COR-L47 (cell line): ENCODE results near the gene RFTN1.
"Not testable (repeated sequence)": the region's sequence is repeated elsewhere in the genome, so short reads cannot be mapped to it uniquely, and the experiment has no call there.

Source experiments
- DNase-seq: peaks from one replicate; lab custom pipeline; 2025; lab: John Stamatoyannopoulos, UW

The RFTN1 gene

DNA sequence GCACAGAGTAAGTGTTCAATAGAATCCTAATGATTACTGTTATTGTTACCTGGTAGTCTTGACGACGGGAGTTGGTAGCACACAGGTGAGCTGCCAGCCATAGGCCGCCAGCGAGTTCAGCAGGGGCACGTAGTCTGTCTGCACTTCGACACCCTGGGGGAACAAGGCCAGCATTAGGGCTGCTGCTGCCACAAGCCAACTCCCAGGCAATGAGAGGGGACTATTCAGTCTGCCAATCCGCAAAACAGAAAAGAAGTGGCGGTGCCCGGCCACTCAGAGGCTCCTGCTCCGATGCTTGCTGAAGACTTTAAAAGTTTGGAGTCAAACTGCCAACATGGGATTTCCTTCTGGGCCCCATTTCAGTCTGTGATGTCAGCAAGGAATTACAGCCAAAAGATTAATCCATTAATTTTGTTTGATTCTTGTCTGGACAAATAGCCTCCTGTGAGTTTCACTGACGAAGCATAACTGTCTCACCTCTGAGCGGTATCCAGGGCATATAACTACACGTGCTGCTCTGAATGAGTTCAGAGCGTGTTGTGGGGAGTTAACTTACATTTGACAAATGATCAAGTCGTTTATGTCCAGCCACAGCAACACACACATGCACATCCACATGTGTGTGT is 186.7 kb downstream of the RFTN1 start:
- no peak for DNase-seq

DNA sequence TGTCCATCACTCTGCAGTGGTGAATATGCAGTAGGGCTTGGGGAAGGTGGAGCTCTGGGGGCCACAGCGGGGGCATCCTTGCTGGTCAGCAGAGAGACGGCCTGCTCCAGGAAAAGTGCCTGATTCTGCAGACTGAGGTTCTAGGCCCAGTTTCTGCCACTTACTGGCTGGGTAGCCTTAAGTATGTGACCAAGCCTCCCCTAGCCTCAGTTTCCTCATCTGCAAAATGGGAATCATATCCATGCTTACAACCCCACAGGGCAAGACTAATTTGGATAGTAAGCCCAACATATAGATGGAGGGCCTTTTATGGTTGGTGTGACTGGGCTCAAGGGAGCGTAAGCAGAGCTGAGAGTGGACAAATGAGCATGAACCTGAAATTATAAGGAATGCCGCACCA is 187.6 kb downstream of the RFTN1 start:
- no peak for DNase-seq

- no peak for DNase-seq
These were observed 189.8 kb downstream of the RFTN1 start for GRCh38 chr3:16323737-16324136.

DNA sequence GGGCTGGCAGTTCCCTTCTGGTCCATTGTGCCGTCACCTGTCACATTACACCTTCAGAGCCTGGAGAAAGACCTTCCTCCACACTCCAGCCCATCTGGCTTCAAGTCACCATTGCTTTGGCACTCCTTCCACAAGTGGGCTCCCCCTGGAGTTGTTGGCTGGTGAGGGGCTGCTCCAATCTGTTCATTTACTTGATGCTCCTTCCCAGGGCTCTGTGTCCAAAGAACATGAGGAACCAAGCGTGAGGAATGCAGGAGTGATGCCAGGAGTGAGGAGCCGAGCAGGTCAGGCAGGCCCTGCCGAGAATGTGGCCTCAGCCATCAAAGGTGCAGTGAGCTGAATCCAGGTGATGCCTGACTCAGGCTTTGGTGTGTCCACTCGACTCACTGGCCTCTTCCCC is 191.3 kb downstream of the RFTN1 start:
- DNase-seq = no peak

GRCh38 chr3:16320711-16321110 is 192.8 kb downstream of the RFTN1 start:
- no peak for DNase-seq

- no peak for DNase-seq
These were observed 193.8 kb downstream of the RFTN1 start for GRCh38 chr3:16319723-16320122.

- peak; percentile 8 for DNase-seq
These were observed 194.2 kb downstream of the RFTN1 start for GRCh38 chr3:16319307-16319706.

DNA sequence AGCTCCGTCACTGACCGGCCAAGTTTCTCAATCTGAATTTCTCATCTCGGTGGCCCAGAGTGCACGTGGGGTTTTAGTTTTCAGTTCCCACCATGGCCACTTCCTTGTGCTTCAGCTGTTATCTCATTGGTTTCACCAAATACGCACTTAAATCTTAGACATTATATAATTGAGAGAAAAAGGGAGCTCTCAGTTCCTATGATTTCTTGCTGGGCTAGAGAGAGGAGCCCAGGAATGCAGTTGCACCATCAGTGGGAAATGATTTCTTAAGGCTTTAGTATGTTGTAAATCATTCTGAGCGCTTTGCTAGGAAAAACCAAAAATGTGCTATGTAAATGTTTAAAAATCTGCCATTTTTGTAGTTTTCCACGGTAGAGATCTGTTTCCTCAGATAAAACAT is 195.3 kb downstream of the RFTN1 start:
- no peak for DNase-seq

DNA sequence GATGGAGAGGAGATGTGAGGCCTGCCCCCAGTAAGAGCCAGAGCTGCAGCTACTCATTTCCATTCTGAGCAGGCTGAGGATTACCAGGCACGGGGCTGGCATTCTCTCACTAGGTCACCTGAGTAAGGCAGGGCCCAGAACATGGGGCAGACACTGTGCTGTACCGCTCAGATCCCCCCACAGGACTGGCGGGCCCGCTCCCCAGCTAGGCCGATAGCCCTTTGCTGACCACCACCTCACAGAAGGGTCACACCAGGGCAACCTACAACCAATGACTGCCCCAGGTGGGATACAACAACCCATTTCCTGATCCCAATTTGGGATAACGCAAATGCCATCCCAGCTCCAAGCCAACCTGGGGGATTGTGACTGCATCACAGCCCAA is 195.9 kb downstream of the RFTN1 start:
- no peak for DNase-seq

- no peak for DNase-seq
These were observed 196.5 kb downstream of the RFTN1 start for GRCh38 chr3:16316847-16317560.

GRCh38 chr3:16316396-16316795 is 197.1 kb downstream of the RFTN1 start:
- no peak for DNase-seq

- DNase-seq = no peak
These were observed 197.9 kb downstream of the RFTN1 start for GRCh38 chr3:16315623-16316022.

GRCh38 chr3:16313886-16314645 is 199.4 kb downstream of the RFTN1 start:
- DNase-seq = no peak

- DNase-seq = no peak
These were observed 201.5 kb downstream of the RFTN1 start for GRCh38 chr3:16311960-16312451.

DNA sequence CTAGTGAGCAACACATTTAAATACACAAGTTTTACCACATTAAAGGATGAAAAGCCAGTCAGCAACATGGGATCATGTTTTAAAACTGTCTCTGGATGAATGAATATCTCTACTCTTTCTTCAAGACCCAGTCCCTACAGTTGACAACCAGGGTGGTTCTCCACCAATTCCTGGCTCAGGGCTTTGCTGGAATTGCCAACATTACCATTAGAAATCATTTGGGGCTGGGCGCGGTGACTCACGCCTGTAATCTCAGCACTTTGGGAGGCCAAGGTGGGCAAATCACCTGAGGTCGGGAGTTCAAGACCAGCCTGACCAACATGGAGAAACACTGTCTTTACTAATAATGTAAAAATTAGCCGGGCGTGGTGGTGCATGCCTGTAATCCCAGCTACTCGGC is 203.0 kb downstream of the RFTN1 start:
- DNase-seq = not testable (repeated sequence)

DNA sequence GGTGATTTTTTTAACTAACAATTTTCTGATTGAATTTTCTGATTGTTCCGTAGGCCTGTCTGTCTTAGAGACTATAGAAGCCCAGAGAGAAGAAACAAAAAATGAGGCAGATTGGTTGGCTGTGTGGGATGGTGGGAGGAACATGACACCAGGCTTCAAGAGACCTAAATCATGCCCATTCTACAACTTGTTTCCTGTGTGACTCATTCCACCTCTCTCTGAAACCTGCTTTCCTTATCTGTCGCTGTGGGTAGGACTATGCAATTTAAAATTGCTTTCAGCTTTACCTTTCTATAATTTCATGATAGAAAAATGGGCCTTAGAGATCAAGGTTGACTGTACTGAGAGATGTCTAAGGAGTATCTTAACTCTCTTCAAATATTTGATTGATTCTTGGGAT is 203.9 kb downstream of the RFTN1 start:
- DNase-seq = no peak

GRCh38 chr3:16308727-16309126 is 204.8 kb downstream of the RFTN1 start:
- DNase-seq = no peak

- no peak for DNase-seq
These were observed 205.5 kb downstream of the RFTN1 start for GRCh38 chr3:16307832-16308531.

GRCh38 chr3:16305111-16305541 is 208.4 kb downstream of the RFTN1 start:
- no peak for DNase-seq

DNA sequence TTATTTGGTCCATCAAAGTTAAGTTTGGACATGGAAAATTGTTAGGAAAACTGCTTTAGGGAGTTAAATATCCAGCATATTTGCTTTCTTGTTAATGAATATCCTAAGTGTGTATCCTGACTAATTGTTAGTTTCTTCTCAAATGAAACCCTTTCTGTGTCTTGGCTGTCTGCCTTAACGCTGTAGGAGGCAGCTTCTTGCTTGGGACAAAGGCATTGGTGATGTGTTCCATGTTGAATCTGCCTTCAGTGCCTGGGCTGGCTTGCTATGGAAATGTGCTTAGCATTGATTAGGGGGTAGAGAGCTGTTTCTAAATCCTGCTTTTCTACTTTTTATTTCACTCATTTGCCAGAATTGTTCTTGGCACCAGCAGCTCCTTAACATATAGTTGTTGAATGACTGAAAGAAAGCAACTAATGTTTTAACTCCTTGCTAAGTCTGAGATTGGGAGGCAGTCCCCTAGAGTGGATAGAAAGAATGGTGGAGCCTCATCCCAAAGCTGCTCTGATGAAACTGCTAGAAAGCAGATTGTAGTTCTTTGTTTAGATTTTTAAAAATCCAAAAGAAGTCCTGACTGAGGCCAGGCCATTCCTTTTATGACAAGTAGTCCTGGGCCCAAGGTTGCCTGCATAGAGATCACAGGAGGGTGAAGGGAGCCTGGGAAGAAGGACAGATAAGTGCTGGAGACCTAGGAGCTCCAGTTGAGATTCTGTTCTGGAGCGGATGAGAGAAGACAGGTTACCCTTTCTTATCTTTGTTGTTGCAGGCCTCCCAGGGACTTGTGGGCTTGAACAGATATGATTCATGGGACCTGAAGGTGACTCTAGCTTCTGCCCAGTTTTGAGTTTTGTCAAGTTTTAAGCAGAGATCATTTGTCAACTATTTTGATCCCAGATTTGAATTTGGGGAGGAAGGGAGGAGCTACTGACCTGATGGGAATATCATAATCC is 209.2 kb downstream of the RFTN1 start:
- DNase-seq = no peak

- no peak for DNase-seq
These were observed 210.4 kb downstream of the RFTN1 start for GRCh38 chr3:16303037-16303575.
